Measurements from ENCODE around the gene PTPN1.
A peak's percentile ranks its signal among the peaks of the same experiment; 100 is the strongest.

Gene PTPN1

DNA sequence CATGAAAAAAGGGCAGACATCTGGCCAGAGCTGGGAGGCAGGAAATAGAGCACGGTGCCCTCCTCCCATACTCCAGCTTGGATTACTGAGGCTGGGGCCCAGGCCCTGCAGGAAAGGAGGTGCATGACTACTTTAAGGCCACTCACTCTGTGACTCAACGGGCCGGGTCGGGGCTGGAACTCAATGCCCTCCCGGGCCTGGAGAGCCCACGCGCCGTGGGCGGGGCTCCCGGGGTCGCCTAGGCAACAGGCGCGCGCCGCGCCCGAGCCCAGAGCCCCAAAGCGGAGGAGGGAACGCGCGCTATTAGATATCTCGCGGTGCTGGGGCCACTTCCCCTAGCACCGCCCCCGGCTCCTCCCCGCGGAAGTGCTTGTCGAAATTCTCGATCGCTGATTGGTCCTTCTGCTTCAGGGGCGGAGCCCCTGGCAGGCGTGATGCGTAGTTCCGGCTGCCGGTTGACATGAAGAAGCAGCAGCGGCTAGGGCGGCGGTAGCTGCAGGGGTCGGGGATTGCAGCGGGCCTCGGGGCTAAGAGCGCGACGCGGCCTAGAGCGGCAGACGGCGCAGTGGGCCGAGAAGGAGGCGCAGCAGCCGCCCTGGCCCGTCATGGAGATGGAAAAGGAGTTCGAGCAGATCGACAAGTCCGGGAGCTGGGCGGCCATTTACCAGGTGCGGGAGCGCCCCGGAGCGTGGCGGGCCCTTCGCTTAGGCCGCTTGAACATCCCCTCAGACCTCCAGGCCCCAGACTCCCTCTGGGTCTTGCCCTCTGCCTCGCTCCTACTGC is at the start of gene PTPN1:
Gene PTPN1, plus strand, starts transcription at position 461 of the 783 bp plus-strand sequence. Its CDS starts 145 bp downstream, at position 606.
- H3K27ac ChIP-seq = peak within 1 kb of the TSS; percentile 60
- TF ChIP-seq, protein P1, sequence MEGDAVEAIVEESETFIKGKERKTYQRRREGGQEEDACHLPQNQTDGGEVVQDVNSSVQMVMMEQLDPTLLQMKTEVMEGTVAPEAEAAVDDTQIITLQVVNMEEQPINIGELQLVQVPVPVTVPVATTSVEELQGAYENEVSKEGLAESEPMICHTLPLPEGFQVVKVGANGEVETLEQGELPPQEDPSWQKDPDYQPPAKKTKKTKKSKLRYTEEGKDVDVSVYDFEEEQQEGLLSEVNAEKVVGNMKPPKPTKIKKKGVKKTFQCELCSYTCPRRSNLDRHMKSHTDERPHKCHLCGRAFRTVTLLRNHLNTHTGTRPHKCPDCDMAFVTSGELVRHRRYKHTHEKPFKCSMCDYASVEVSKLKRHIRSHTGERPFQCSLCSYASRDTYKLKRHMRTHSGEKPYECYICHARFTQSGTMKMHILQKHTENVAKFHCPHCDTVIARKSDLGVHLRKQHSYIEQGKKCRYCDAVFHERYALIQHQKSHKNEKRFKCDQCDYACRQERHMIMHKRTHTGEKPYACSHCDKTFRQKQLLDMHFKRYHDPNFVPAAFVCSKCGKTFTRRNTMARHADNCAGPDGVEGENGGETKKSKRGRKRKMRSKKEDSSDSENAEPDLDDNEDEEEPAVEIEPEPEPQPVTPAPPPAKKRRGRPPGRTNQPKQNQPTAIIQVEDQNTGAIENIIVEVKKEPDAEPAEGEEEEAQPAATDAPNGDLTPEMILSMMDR (IDR thresholded peaks at IDR 0.05) = no peak; the same call in 1 of the 2 replicates
- no peak for TF ChIP-seq ZFX (IDR thresholded peaks at IDR 0.05; ENCODE audit: borderline replicate concordance)

DNA sequence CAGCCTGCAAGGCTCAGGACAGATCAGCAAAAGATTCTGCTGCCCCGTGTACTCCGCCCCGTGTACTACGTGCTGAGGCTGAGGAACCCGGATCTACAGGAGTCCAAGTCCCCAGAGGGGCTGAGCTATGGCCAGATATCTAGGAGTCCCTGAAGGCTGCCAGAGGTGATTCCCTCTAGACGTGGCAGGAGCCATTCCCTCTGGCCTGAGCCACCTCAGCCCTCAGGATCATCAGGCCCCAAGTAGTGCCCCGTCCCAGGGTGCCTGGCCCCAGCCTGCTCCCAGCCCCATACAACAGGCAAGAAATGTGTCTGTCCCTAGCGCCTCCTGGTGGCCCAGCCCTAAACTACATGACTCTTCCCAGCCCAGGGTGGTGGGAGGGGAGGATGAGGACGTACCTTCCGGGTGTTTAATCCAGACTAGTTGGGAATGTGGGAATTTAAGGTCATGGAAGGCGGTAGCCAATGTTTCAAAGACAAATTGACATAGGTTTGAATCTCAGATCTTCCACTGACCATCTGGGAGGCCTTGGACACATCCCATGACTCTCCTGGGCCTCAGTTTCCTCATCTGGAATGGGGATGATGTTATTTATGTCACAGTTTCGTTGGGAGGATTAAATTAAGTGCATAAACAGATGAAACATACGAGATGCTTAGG is 49.4 kb upstream of the PTPN1 start:
- H3K27ac ChIP-seq = no peak overlapping the region
- TF ChIP-seq ZFX (IDR thresholded peaks at IDR 0.05; ENCODE audit: borderline replicate concordance) = no peak
- TF ChIP-seq, protein P1 (IDR thresholded peaks at IDR 0.05) = peak; percentile 90

DNA sequence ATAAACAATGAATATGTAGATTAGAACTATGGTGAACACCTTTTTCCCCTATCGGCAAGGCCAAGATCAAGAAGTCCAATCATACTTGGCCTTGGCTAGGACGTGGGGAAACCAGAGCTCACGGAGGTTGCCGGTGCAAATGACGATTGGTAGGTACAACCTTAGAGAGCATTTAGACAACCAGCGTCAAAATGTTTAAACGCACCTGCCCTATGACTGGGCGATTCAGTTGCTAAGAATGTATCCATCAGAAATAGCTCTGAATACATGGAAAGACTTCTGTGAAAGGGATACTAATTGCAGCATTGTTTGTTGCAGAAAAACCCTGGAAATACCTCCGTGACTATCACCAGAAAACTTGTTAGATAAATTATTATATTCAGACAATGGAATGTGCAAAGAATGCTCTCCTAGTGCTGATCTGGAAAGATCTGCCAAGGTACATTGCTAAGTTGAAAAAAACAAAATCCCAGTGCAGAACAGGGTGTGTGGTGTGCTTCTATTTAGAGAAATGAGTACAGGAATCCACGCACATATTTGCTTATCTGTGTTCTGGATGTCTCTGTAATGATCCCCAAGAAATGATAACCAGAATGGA is 48.0 kb upstream of the PTPN1 start:
- H3K27ac ChIP-seq = no peak overlapping the region
- TF ChIP-seq ZFX (IDR thresholded peaks at IDR 0.05; ENCODE audit: borderline replicate concordance) = no peak
- TF ChIP-seq, protein P1 (IDR thresholded peaks at IDR 0.05) = no peak

DNA sequence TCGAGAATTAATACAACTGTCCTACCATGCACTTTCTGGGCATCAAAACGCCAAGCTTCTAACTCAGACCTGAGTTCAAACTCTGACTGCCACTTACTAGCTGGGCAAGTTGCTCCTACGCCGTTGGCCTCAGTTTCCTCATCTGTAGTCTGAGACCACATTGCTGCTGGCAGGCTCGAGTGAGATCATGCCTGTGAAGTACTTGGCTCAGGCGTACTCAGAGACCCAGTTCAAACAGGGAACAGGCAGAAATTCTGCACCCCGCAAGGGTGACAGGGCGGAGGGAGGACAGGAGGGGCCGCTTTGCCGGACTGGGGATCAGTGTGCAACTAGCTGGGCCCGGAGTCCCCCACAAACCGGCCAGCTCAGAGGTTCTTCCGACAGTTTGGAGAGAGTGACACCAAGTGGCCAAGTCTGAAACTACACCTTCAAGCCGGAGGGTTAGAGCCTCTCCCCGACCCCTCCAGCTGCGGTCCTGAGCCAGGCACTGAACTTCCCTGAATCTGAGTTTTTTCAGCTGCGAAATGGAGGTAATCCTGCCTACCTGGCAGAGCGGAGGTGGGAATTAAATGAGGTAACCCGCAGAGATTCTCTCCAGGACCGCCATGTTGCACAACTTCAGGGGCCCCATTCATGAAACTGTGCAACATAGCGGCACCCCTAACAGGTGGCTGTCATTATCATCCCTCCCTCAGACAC is 46.0 kb upstream of the PTPN1 start:
- TF ChIP-seq, protein P1 (IDR thresholded peaks at IDR 0.05) = peak; percentile 80
- TF ChIP-seq ZFX (IDR thresholded peaks at IDR 0.05; ENCODE audit: borderline replicate concordance) = no peak
- H3K27ac ChIP-seq = no peak overlapping the region

DNA sequence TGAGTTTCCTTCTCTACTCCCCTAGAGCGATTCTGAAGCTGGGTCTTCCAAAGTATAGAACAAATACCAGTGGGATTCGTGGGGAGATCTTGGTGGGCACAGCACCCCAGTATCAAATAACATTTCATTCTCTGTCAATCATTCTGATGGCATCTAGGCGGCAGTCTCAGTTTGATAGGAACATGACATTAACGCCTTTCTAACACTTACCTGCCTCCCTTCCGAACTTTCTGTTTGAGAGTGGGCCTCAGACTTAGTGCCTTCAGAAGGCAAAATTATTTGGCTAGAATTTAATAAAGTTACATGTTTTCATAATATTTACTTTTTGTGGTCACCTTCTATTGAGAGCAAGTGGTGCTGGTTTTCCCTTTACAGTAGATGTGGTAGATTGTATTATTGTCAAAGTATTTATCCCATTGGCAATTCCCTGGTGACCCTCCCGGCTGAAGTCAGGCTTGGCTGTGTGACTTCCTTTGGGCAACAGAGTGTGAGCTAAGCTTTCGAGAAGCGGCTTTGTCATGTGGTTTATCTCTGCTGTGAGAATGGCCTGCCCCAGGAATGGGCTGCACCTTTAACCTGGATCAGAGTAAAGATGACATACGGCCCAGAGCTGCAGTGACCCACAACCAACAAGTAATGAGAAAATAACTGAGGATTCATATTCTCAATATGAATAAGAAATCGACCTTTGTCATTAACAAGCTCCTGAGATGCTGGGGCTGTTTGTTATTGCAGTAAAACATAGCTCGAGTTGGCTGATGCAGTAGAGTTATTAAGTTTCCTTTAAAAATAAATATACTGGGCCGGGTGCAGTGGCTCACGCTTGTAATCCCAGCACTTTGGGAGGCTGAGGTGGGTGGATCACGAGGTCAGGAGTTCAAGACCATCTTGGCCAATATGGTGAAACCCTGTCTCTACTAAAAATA is 45.2 kb upstream of the PTPN1 start:
- no peak overlapping the region for H3K27ac ChIP-seq
- TF ChIP-seq ZFX (IDR thresholded peaks at IDR 0.05; ENCODE audit: borderline replicate concordance) = no peak
- TF ChIP-seq, protein P1 (IDR thresholded peaks at IDR 0.05) = no peak

DNA sequence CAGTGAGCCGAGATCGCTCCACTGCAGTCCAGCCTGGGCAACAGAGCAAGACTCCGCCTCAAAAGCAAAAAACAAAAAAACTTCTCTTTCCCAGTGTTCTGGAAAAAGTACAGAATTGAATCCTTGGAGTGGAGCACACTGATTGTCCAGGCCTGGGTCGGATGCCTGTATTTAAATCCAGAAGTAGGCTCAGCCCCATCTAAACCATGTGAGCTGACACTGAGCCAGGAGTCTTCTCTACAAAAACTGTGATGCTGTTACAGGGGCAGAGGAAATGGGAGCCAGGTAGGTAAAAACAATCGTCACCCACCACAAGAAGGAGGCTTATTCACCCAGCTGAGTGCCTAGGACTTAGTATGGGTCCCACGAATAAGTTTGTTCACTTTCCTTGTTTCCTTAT is 43.0 kb upstream of the PTPN1 start:
- no peak overlapping the region for H3K27ac ChIP-seq
- no peak for TF ChIP-seq ZFX (IDR thresholded peaks at IDR 0.05; ENCODE audit: borderline replicate concordance)

Data from 22Rv1 (cell line).